Uterus (tissue), 4 donors: ENCODE results near the gene EIF3D. TPM values are rescaled to one million over a fixed set of nuclear protein-coding genes. Genes with fewer than 3 reads are reported as not detected.

ENCODE experiments used
- DNase-seq, 2 donors: peaks; one replicate each; pipeline ENCODE4 v3.0.0-alpha.2; 2019 to 2020
- H3K27ac ChIP-seq, 2 donors: fragments of 200-600 bp; sonication (generic); 1 replicate in 1 of 2; 2 replicates in 1 of 2; pipeline ENCODE4 v1.5.1; 2016 to 2018
- H3K27me3 ChIP-seq, 2 donors: fragments of 200-600 bp; sonication (generic); one replicate each; pipeline ENCODE4 v1.5.1; 2018 to 2019; ENCODE audit warnings: control low read depth in 1 of 2
- H3K36me3 ChIP-seq, 2 donors: fragments of 200-600 bp; sonication (generic); one replicate each; pipeline ENCODE4 v1.5.1; 2019; ENCODE audit warnings: control low read depth in 1 of 2
- H3K4me1 ChIP-seq, 2 donors: fragments of 200-600 bp; sonication (generic); one replicate each; pipeline ENCODE4 v1.5.1; 2018 to 2019; ENCODE audit warnings: control low read depth in 1 of 2
- H3K4me3 ChIP-seq, 2 donors: fragments of 200-600 bp; sonication (generic); 1 replicate in 1 of 2; 2 replicates in 1 of 2; pipeline ENCODE4 v1.5.1; 2018 to 2019; ENCODE audit warnings: mild to moderate bottlenecking in 1 of 2
- H3K9me3 ChIP-seq, 2 donors: fragments of 200-600 bp; sonication (generic); one replicate each; pipeline ENCODE4 v1.5.1; 2019; ENCODE audit warnings: control low read depth in 1 of 2
- POLR2A ChIP-seq, 2 donors: fragments of 450-650 bp; IDR thresholded peaks; one replicate each; pipeline ENCODE4 v1.6.1; 2016; ENCODE audit warnings: antibody characterized with exemption in 2 of 2, mild to moderate bottlenecking in 1 of 2, moderate library complexity in 1 of 2
- intact Hi-C: fragments of 100-400 bp; cut with DNase I; formaldehyde crosslinking; loops from one replicate; pipeline ENCODE4 v1.15.1; 2023; ENCODE audit warnings: low total_unique reads
- total RNA-seq, 4 donors: library from RNA; depleted of rRNA in 3 of 4; stranded (reverse); fragments of >200 nt in 3 of 4; gene quantifications; one replicate each; pipeline versions ENCODE4 v1.1.0 to v1.2.4, GENCODE V29; 2014 to 2023
- TF ChIP-seq, protein P1 (sequence below), 4 experiments: fragments of 200-600 bp in 2 of 4; fragments of 450-650 bp in 2 of 4; sonication (generic) in 2 of 4; IDR thresholded peaks; one replicate each; pipeline ENCODE4 v1.5.1; 2016 to 2019; ENCODE audit warnings: antibody characterized with exemption in 4 of 4, mild to moderate bottlenecking in 2 of 4, moderate library complexity in 1 of 4
- donor health status: DM: yes; HTN: yes; CAD: no.

The EIF3D gene
- total RNA-seq, 4 donors from 2014 or later: 177 to 350 (median 297) TPM

DNA sequence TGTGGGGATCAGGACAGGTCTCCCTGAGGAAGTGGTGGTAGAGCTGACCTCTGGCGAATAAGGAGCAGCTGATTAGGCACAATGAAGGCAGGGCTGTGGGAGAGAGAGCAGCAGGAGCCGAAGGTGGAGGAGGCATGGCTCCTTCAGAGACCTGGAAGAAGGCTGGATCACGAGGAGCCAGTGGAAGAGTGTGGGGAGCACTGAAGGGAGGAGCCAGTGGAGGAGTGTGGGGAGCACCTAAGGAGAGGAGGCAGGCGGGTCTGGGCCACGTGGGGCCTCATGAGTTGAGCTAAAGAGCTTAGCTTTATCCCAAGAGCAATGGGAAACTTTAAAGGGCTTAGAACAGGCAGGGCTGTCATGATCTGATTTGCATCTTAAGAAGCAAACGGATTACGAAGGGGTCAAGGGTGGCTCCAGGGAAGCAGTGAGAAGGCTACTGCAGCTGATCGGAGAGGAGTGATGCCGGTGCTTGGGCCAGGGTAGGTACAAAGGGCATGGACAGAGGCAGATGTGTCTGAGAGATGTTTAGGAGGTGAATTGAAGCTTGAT lies 44.9 kb upstream of the EIF3D start:
- Histone ChIP-seq H3K4me1 (no peaks in the 10 kb centered on the region), H3K27ac (no peak overlapping the region), H3K36me3 (no peaks in the 10 kb centered on the region), H3K27me3 (no peaks in the 10 kb centered on the region), H3K4me3 (no peak overlapping the region), H3K9me3 (no peaks in the 10 kb centered on the region)
- no peak for DNase-seq
- intact Hi-C loops: no loop called here
- TF ChIP-seq POLR2A (IDR thresholded peaks at IDR 0.05): no peak

GRCh38 chr22:36571991-36572390 lies 43.0 kb upstream of the EIF3D start:
- intact Hi-C loops: no loop called here

DNA sequence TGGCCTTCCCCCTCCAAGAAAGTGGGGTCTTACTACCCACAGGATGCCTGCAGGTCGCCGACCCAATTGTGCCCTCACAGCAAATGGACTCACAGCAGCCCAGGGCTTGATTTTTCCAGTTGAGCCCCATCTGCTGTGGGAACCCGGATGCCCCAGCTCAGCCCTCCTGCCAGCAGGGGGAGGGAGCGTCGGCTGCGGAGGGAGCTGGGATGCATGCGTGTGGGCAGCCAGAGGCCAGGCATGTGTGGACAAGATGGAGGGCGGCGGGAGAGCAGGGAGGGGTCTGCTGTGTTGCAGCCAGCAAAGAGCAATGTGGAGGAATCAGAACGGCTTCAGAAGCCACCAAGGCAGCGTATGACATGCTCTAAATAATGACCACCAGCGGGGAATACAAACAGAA lies 41.0 kb upstream of the EIF3D start:
- Histone ChIP-seq H3K4me3 (no peak overlapping the region), H3K27ac (no peak overlapping the region), H3K9me3 (no peaks in the 10 kb centered on the region), H3K36me3 (no peaks in the 10 kb centered on the region), H3K4me1 (no peaks in the 10 kb centered on the region), H3K27me3 (no peaks in the 10 kb centered on the region)
- no peak for DNase-seq
- TF ChIP-seq, protein P1, sequence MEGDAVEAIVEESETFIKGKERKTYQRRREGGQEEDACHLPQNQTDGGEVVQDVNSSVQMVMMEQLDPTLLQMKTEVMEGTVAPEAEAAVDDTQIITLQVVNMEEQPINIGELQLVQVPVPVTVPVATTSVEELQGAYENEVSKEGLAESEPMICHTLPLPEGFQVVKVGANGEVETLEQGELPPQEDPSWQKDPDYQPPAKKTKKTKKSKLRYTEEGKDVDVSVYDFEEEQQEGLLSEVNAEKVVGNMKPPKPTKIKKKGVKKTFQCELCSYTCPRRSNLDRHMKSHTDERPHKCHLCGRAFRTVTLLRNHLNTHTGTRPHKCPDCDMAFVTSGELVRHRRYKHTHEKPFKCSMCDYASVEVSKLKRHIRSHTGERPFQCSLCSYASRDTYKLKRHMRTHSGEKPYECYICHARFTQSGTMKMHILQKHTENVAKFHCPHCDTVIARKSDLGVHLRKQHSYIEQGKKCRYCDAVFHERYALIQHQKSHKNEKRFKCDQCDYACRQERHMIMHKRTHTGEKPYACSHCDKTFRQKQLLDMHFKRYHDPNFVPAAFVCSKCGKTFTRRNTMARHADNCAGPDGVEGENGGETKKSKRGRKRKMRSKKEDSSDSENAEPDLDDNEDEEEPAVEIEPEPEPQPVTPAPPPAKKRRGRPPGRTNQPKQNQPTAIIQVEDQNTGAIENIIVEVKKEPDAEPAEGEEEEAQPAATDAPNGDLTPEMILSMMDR (IDR thresholded peaks at IDR 0.05): no peak
- no peak for TF ChIP-seq POLR2A (IDR thresholded peaks at IDR 0.05)
- intact Hi-C loops: no loop called here

More at GRCh38 chr22:36571991-36572390, 43.0 kb upstream of the EIF3D start:
- Histone ChIP-seq H3K9me3 (no peaks in the 10 kb centered on the region), H3K36me3 (no peaks in the 10 kb centered on the region), H3K4me3 (no peak overlapping the region), H3K4me1 (no peaks in the 10 kb centered on the region), H3K27me3 (no peaks in the 10 kb centered on the region), H3K27ac (no peak overlapping the region)
- TF ChIP-seq, protein P1 (IDR thresholded peaks at IDR 0.05): no peak
- TF ChIP-seq POLR2A (IDR thresholded peaks at IDR 0.05): no peak
- DNase-seq: no peak

- DNase-seq: no peak
- TF ChIP-seq, protein P1 (IDR thresholded peaks at IDR 0.05): no peak
- no peak for TF ChIP-seq POLR2A (IDR thresholded peaks at IDR 0.05)
- intact Hi-C loops: no loop called here
- H3K4me1 ChIP-seq: no peaks in the 10 kb centered on the region
- H3K4me3 ChIP-seq: no peak overlapping the region
- no peaks in the 10 kb centered on the region for H3K36me3 ChIP-seq
- no peaks in the 10 kb centered on the region for H3K27me3 ChIP-seq
- H3K27ac ChIP-seq: no peak overlapping the region
- H3K9me3 ChIP-seq: no peaks in the 10 kb centered on the region
These were observed 39.9 kb upstream of the EIF3D start for GRCh38 chr22:36568846-36569245.

DNA sequence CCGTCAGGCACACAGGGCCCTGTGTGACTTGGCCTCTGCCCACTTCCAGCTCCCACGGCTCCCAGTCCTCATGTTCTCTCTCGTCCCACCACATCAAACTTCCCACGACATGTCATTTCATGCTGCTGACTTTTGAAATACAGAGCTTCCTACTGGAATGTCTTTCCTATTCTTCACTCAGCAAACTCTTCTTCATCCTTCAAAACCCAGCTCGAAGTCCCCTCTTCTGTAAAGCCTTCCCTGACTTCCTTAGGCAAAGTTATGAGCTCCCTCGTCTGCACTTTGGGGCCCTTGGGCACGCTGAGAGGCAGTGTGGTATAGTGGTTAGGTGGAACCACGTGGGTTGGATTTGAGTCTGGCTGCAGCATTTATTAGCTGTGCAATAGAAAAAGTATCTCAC lies 37.8 kb upstream of the EIF3D start:
- H3K9me3 ChIP-seq: no peaks in the 10 kb centered on the region
- no peaks in the 10 kb centered on the region for H3K4me1 ChIP-seq
- H3K27me3 ChIP-seq: peaks cover 0 to 6% of the 10 kb centered on the region in 2 donors
- no peak for DNase-seq
- no peaks in the 10 kb centered on the region for H3K36me3 ChIP-seq
- H3K4me3 ChIP-seq: no peak overlapping the region
- intact Hi-C loops: no loop called here
- TF ChIP-seq, protein P1 (IDR thresholded peaks at IDR 0.05): no peak
- no peak for TF ChIP-seq POLR2A (IDR thresholded peaks at IDR 0.05)
- H3K27ac ChIP-seq: no peak overlapping the region

DNA sequence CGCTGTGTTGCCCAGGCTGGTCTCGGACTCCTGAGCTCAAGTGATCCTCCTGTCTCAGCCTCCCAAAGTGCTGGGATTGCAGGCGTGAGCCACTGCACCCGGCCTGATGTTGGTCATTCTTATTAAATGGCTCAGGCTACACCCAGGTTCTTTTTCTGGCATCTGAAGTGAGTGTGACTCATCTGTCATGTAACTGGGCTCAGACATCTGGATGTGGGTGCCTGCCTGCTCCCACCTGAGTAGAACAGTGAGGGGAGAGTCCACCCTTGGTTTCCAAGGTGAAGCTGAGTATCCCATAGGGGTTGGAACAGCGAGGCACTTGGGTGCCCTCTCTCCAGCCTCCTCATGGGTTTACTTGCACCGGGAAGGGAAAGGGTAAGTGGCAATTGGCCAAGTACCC lies 36.7 kb upstream of the EIF3D start:
- DNase-seq: no peak
- H3K4me1 ChIP-seq: no peaks in the 10 kb centered on the region
- H3K27ac ChIP-seq: no peak overlapping the region
- no peak overlapping the region for H3K4me3 ChIP-seq
- TF ChIP-seq, protein P1 (IDR thresholded peaks at IDR 0.05): no peak
- TF ChIP-seq POLR2A (IDR thresholded peaks at IDR 0.05): no peak
- H3K36me3 ChIP-seq: no peaks in the 10 kb centered on the region
- intact Hi-C loops: no loop called here
- peaks cover 0 to 6% of the 10 kb centered on the region in 2 donors for H3K27me3 ChIP-seq
- no peaks in the 10 kb centered on the region for H3K9me3 ChIP-seq
